Sciatic nerve (tissue), 2 donors: Measurements from ENCODE around the gene SPC24. TPM values are rescaled to one million over a fixed set of nuclear protein-coding genes. Genes with fewer than 3 reads are reported as not detected.
"Not testable (repeated sequence)": the region's sequence is repeated elsewhere in the genome, so short reads cannot be mapped to it uniquely, and the experiment has no call there.

Experiments used
- ATAC-seq: fragments of 200-7000 bp; cut with Tn5 transposase; one replicate; pipeline ENCODE4 v1.9.1; 2020; ENCODE audit warnings: mild to moderate bottlenecking, moderate library complexity
- DNase-seq: peaks from one replicate; pipeline ENCODE4 v3.0.0-alpha.2; 2020; ENCODE audit warnings: low spot score
- intact Hi-C: fragments of 100-400 bp; cut with DNase I; formaldehyde crosslinking; loops from one replicate; pipeline ENCODE4 v1.14.2; 2022
- total RNA-seq: library from RNA; stranded (reverse); fragmentation: NEBNext Ultra II Directional; extraction: Animal tissue kit (Norgen Biotek cat#: 25700); gene quantifications from one replicate; pipeline ENCODE4 v1.2.1, GENCODE V29; 2021
- donor health status: DM: no; HTN: no; CAD: no.
- donor health status: DM: no; HTN: no; CAD: no.

The SPC24 gene
- total RNA-seq, 1 donor from 2014 or later, result 1.3 TPM

- ATAC-seq (no peak), DNase-seq (no peak)
- intact Hi-C loops, result no loop called here
These were observed 14.5 kb upstream of the SPC24 start for GRCh38 chr19:11169896-11170678.

GRCh38 chr19:11168568-11168967 lies 13.0 kb upstream of the SPC24 start:
- no peak for ATAC-seq
- intact Hi-C loops, result no loop called here
- DNase-seq, result no peak

GRCh38 chr19:11166281-11167142 lies 10.9 kb upstream of the SPC24 start:
- intact Hi-C loops, result no loop called here
- DNase-seq (no peak), ATAC-seq (peak; percentile 55)

GRCh38 chr19:11165486-11166030 lies 10.0 kb upstream of the SPC24 start:
- DNase-seq (no peak), ATAC-seq (peak; percentile 12)
- intact Hi-C loops, result no loop called here

GRCh38 chr19:11164879-11165406 lies 9.4 kb upstream of the SPC24 start:
- intact Hi-C loops, result no loop called here
- DNase-seq, result peak; percentile 86
- ATAC-seq, result peak; percentile 84

- no peak for ATAC-seq
- intact Hi-C loops, result no loop called here
These were observed 8.7 kb upstream of the SPC24 start for GRCh38 chr19:11164296-11164695.

GRCh38 chr19:11160440-11160768 lies 4.8 kb upstream of the SPC24 start:
- ATAC-seq, DNase-seq, intact Hi-C loops: not testable (repeated sequence)

More at GRCh38 chr19:11164296-11164695, 8.7 kb upstream of the SPC24 start:
- DNase-seq, result no peak

- ATAC-seq, result peak; percentile 44
- intact Hi-C loops, result no loop called here
- no peak for DNase-seq
These were observed 4.2 kb upstream of the SPC24 start for GRCh38 chr19:11159598-11160439.

GRCh38 chr19:11154683-11155047 lies 917 bp downstream of the SPC24 start:
- no peak for ATAC-seq
- intact Hi-C loops, result no loop called here
- no peak for DNase-seq

- DNase-seq (peak; percentile 72), ATAC-seq (peak; percentile 74)
- intact Hi-C loops, result no loop called here
These were observed 3.1 kb downstream of the SPC24 start for GRCh38 chr19:11152318-11153062.

GRCh38 chr19:11151181-11151580 lies 4.4 kb downstream of the SPC24 start:
- intact Hi-C loops, result no loop called here
- ATAC-seq (peak; percentile 60), DNase-seq (peak; percentile 77)

- DNase-seq (no peak), ATAC-seq (no peak)
- intact Hi-C loops, result no loop called here
These were observed 7.6 kb downstream of the SPC24 start for GRCh38 chr19:11148001-11148400.

- DNase-seq (no peak), ATAC-seq (no peak)
- intact Hi-C loops, result no loop called here
These were observed 10.1 kb downstream of the SPC24 start for GRCh38 chr19:11145536-11145924.

- intact Hi-C loops, result no loop called here
- peak; percentile 93 for DNase-seq
- peak; percentile 79 for ATAC-seq
These were observed 12.9 kb downstream of the SPC24 start for GRCh38 chr19:11142528-11143171.

GRCh38 chr19:11141937-11142527 lies 13.6 kb downstream of the SPC24 start:
- DNase-seq (no peak), ATAC-seq (no peak)
- intact Hi-C loops, result no loop called here

- DNase-seq (no peak), ATAC-seq (no peak)
- intact Hi-C loops, result no loop called here
These were observed 14.7 kb downstream of the SPC24 start for GRCh38 chr19:11140896-11141295.

GRCh38 chr19:11140023-11140538 lies 15.5 kb downstream of the SPC24 start:
- ATAC-seq, intact Hi-C loops, DNase-seq: not testable (repeated sequence)
